ENCODE results near the gene SLC9C2.

- TF ChIP-seq EZH2phosphoT487 (IDR thresholded peaks at IDR 0.05; ENCODE audit: low read length), result no peak
- no peak for TF ChIP-seq EZH2 (optimal IDR thresholded peaks at IDR 0.05; ENCODE audit: low read depth, low read length)
Measured at GRCh38 chr1:173506437-173506836, 96.4 kb downstream of the SLC9C2 start.

Measured in MM.1S (cell line).